GM12878 (cell line): Measurements from ENCODE around the gene MLPH. TPM values are rescaled to one million over a fixed set of nuclear protein-coding genes. Genes with fewer than 3 reads are reported as not detected.

ENCODE experiments used
- ATAC-seq: fragments of 200-7000 bp; cut with Tn5 transposase; 3 replicates; pipeline ENCODE4 v1.9.1; 2020; ENCODE audit warnings: mild to moderate bottlenecking, moderate library complexity
- BruUV-seq: library from RNA; stranded (reverse); fragments of 400-500 nt; replicated peaks from 2 replicates; lab custom pipeline; 2021; lab: Mats Ljungman, UMichigan
- CTCF ChIA-PET: fragments of 300-600 bp; sonication (Branson Sonifier 250); formaldehyde crosslinking; extraction: SDS; loops from one replicate; lab custom pipeline; 2021; ENCODE audit warnings: inconsistent platforms; lab: Yijun Ruan, JAX
- POLR2A ChIA-PET: fragments of 350-600 bp; formaldehyde crosslinking; extraction: SDS; loops from one replicate; lab custom pipeline; 2021; ENCODE audit warnings: inconsistent platforms; lab: Charles Lee
- RAD21 ChIA-PET: fragments of 300-600 bp; sonication (Branson Sonifier 250); formaldehyde crosslinking; loops from one replicate; lab custom pipeline; 2023; ENCODE audit warnings: antibody characterized with exemption; ENCODE audit not compliant: unreplicated experiment; lab: Charles Lee
- SMC1A ChIA-PET: fragments of 300-600 bp; sonication (Branson Sonifier 250); formaldehyde crosslinking; loops from one replicate; lab custom pipeline; 2023; ENCODE audit not compliant: unreplicated experiment, uncharacterized antibody; lab: Charles Lee
- DNase-seq: peaks from one replicate; pipeline ENCODE4 v3.0.0-alpha.2; 2011; ENCODE audit warnings: low read depth, low spot score
- FAIRE-seq: peaks from 3 replicates; lab custom pipeline; 2011; peaks lifted over from hg19 to GRCh38; lab: Jason Lieb, UNC
- H2AFZ ChIP-seq: 2 replicates; pipeline ENCODE4 v1.6.0; 2011; ENCODE audit warnings: low read depth, low read length, control low read depth; ENCODE audit not compliant: control insufficient read depth
- H3K27ac ChIP-seq: 2 replicates; pipeline ENCODE4 v1.5.1; 2011; ENCODE audit warnings: control low read depth; ENCODE audit not compliant: control insufficient read depth, insufficient read depth
- H3K27me3 ChIP-seq, 2 experiments: replicated peaks in 1 of 2; 2 replicates each; pipeline versions ENCODE4 v1.6.0 to v1.6.1; 2011; ENCODE audit warnings: low read length in 1 of 2; ENCODE audit not compliant: control insufficient read depth in 2 of 2, insufficient read depth in 2 of 2
- H3K36me3 ChIP-seq, 2 experiments: 2 replicates each; pipeline ENCODE4 v1.5.1; 2011; ENCODE audit warnings: low read length in 1 of 2; ENCODE audit not compliant: control insufficient read depth in 2 of 2, insufficient read depth in 2 of 2
- H3K4me1 ChIP-seq: 2 replicates; pipeline ENCODE4 v1.6.1; 2011; ENCODE audit warnings: mild to moderate bottlenecking, low read length, moderate library complexity, mixed read lengths; ENCODE audit not compliant: control insufficient read depth, insufficient read depth
- H3K4me2 ChIP-seq: 2 replicates; pipeline ENCODE4 v1.6.0; 2011; ENCODE audit warnings: control low read depth; ENCODE audit not compliant: control insufficient read depth, insufficient read depth
- H3K4me3 ChIP-seq: fragments of 200-600 bp; sonication (generic); 2 replicates; pipeline ENCODE4 v1.5.1; 2016
- H3K79me2 ChIP-seq: 2 replicates; pipeline ENCODE4 v1.6.0; 2011; ENCODE audit warnings: low read length; ENCODE audit not compliant: control insufficient read depth, insufficient read depth
- H3K9ac ChIP-seq: 2 replicates; pipeline ENCODE4 v1.8.0; 2011; ENCODE audit warnings: low read length, control low read depth, mixed read lengths; ENCODE audit not compliant: control insufficient read depth, insufficient read depth
- H3K9me3 ChIP-seq: replicated peaks from 3 replicates; pipeline ENCODE4 v1.5.1; 2011; ENCODE audit warnings: mild to moderate bottlenecking, low read length; ENCODE audit not compliant: control insufficient read depth, insufficient read depth
- H4K20me1 ChIP-seq: 2 replicates; pipeline ENCODE4 v1.6.0; 2011; ENCODE audit not compliant: control insufficient read depth, insufficient read depth
- BMI1 ChIP-seq: fragments of 450-650 bp; IDR thresholded peaks from 2 replicates; pipeline ENCODE4 v1.6.1; 2016; ENCODE audit warnings: mild to moderate bottlenecking, moderate library complexity, borderline replicate concordance
- FOS ChIP-seq: IDR thresholded peaks from 3 replicates; pipeline ENCODE4 v1.6.1; 2011; ENCODE audit warnings: borderline replicate concordance; ENCODE audit not compliant: insufficient read length; ENCODE audit errors: extremely low read depth
- NFYB ChIP-seq: IDR thresholded peaks from 2 replicates; pipeline ENCODE4 v1.6.1; 2011; ENCODE audit warnings: low read depth, mild to moderate bottlenecking, low read length, improper control_type of control experiment, moderate library complexity; ENCODE audit not compliant: insufficient read depth
- PML ChIP-seq: IDR thresholded peaks from 2 replicates; pipeline ENCODE4 v1.6.1; 2012; ENCODE audit warnings: low read length, inconsistent platforms
- SIN3A ChIP-seq: IDR thresholded peaks from 2 replicates; pipeline ENCODE4 v1.6.1; 2012; ENCODE audit warnings: low read depth, low read length, improper control_type of control experiment
- SREBF1 ChIP-seq: IDR thresholded peaks from 2 replicates; pipeline ENCODE4 v1.6.1; 2012; ENCODE audit warnings: mild to moderate bottlenecking, low read length
- SUPT20H ChIP-seq: IDR thresholded peaks from 2 replicates; pipeline ENCODE4 v1.6.1; 2011; ENCODE audit warnings: low read depth, mild to moderate bottlenecking, low read length, moderate library complexity, borderline replicate concordance; ENCODE audit not compliant: control insufficient read depth
- YBX1 ChIP-seq: fragments of 450-650 bp; IDR thresholded peaks from 2 replicates; pipeline ENCODE4 v1.6.1; 2016; ENCODE audit warnings: antibody characterized with exemption
- ZNF217 ChIP-seq: fragments of 450-650 bp; IDR thresholded peaks from 2 replicates; pipeline ENCODE4 v1.6.1; 2017; ENCODE audit warnings: antibody characterized with exemption, mild to moderate bottlenecking
- WGBS: methylation state at CpG from one replicate; pipeline ENCODE4 v1.1.6; 2016; ENCODE audit warnings: low lambda C conversion rate; ENCODE audit not compliant: insufficient replicate concordance, insufficient coverage; ENCODE audit errors: missing lambda C conversion rate; 5-methylcytosine and 5-hydroxymethylcytosine counted together
- in situ Hi-C: fragments of 300-500 bp; cut with MboI; formaldehyde crosslinking; loops from 9 replicates; pipeline ENCODE4 v1.14.3; 2018; ENCODE audit warnings: mixed read lengths
- intact Hi-C: fragments of 100-400 bp; cut with micrococcal nuclease; formaldehyde crosslinking; loops from one replicate; pipeline ENCODE4 v1.14.2; 2022; ENCODE audit not compliant: unreplicated experiment
- polyA plus RNA-seq, 11 experiments: library from polyadenylated mRNA; depleted of rRNA in 4 of 11; unstranded in 6 of 11; stranded (reverse) in 5 of 11; fragments of >200 nt; fragmentation: Nextera tagmentation in 4 of 11; fragmentation: Illumina TruSeq in 1 of 11; extraction: Ambion mirVana in 4 of 11; extraction: Trizol in 1 of 11; gene quantifications; 1 replicate in 1 of 11; 2 replicates in 10 of 11; pipeline versions ENCODE4 v1.2.1 to v1.2.3, GENCODE V29; 2011 to 2016; ENCODE audit warnings: inconsistent platforms in 2 of 11, missing spikeins in 2 of 11, low read depth in 1 of 11
- total RNA-seq, 4 experiments: library from RNA; depleted of rRNA in 3 of 4; stranded (reverse); fragments of >200 nt in 3 of 4; fragmentation: Illumina TruSeq in 1 of 4; extraction: Trizol in 1 of 4; gene quantifications; 2 replicates each; pipeline versions ENCODE4 v1.2.1 to v1.2.3, GENCODE V29; 2013 to 2021
- TF ChIP-seq, protein P1 (sequence below): IDR thresholded peaks from 2 replicates; pipeline ENCODE4 v1.6.1; 2011; ENCODE audit warnings: borderline replicate concordance, low read depth, mild to moderate bottlenecking, moderate library complexity, low read length; ENCODE audit not compliant: insufficient read depth, poor library complexity, severe bottlenecking
- TF ChIP-seq, protein P2 (sequence below): fragments of 450-650 bp; IDR thresholded peaks from 2 replicates; pipeline ENCODE4 v1.6.1; 2017; ENCODE audit warnings: mild to moderate bottlenecking, moderate library complexity

Gene MLPH
- total and polyA plus RNA-seq, 10 of the 15 experiments (the other 5 are each of a cell fraction or from before 2014, with no cell fraction given) = 0.16 to 0.85 TPM; not detected in 8

DNA sequence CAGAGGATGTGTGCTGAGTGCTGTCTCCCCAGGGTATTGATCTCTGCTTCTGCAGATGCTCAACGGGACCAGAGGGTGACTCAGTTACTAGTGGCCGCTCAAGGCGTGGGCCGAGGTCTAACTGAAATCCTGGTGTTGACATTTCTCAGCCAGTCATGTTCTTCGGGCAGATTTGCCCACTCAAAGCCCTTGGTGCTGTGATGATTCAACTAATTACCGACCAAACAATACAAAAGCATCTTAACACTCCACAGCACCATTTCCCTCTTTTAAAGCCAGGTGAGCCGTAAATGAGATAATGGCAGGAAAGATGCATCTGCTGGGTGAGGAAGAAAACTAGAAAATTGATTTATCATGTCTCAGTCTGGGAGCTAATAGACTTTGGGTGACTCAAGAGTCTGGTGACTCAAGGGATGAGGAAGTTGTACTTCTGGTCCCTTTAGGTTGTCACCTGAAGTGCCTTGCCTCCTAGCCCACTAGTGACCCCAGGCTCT lies 46.7 kb downstream of the MLPH start:
- Histone ChIP-seq H3K27ac (no peak overlapping the region), H3K4me2 (no peak overlapping the region), H3K27me3 (peaks cover 0 to 3% of the 10 kb centered on the region in 2 experiments; a peak in 1 of 4 replicates), H3K36me3 (no peaks in the 10 kb centered on the region), H2AFZ (no peak overlapping the region), H3K9me3 (no peaks in the 10 kb centered on the region; the same call in 2 of the 3 replicates), H3K4me1 (peaks cover 16% of the 10 kb centered on the region), H3K9ac (no peak overlapping the region), H3K4me3 (no peak overlapping the region), H3K79me2 (no peaks in the 10 kb centered on the region), H4K20me1 (no peaks in the 10 kb centered on the region)
- POLR2A ChIA-PET = interaction anchor here (0.6 kb wide), 1 partner anchor 1440 kb away, joined by 6 read pairs; no protein-coding TSS in a partner anchor
- BruUV-seq = no TSS peak
- no peak for FAIRE-seq
- CTCF ChIA-PET = interaction anchor here (1.0 to 3.2 kb wide), 4 partner anchors 13 to 138 kb away, joined by 3 to 13 read pairs (median 8); no protein-coding TSS in a partner anchor
- SMC1A ChIA-PET = interaction anchor here (0.6 to 2.1 kb wide), 4 partner anchors 15 to 24 kb away, joined by 3 to 11 read pairs (median 4); no protein-coding TSS in a partner anchor
- RAD21 ChIA-PET = interaction anchor here (1.0 to 1.6 kb wide), 3 partner anchors 12 to 38 kb away, joined by 3 to 4 read pairs (median 3); no protein-coding TSS in a partner anchor
- 6% methylated on average over 7 of the region's 7 CpGs for WGBS
- no peak for TF ChIP-seq SIN3A
- no peak for TF ChIP-seq YBX1
- no peak for TF ChIP-seq PML
- TF ChIP-seq SREBF1 = no peak
- no peak for TF ChIP-seq ZNF217
- TF ChIP-seq BMI1 = no peak
- DNase-seq = no peak
- intact Hi-C loops (no loop called here), in situ Hi-C loops (no loop called here)
- ATAC-seq = no peak

DNA sequence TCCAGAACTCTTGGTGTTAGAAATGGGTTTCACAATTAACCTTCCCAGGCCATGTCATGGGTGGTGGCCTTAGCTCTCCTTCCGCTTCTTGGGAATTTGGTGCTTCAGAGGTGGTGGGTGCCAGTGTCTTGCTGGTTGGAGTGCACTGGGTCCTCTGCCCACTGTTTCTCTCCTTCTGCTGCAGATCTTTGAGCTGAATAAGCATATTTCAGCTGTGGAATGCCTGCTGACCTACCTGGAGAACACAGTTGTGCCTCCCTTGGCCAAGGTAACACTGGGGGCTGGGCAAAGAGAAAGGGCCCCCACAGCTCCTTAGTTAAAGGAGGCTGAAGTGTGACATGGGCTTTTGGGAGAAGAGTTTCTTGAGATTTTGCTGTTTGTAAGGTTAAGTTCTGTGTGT lies 47.3 kb downstream of the MLPH start:
- in situ Hi-C loops = no loop called here
- WGBS = 91% methylated on average over 1 of the region's 1 CpG
- CTCF ChIA-PET = interaction anchor here (0.5 to 3.2 kb wide), 5 partner anchors 22 to 857 kb away, joined by 3 to 13 read pairs (median 3); no protein-coding TSS in a partner anchor
- Histone ChIP-seq H3K27me3 (peaks cover 0 to 3% of the 10 kb centered on the region in 2 experiments; a peak in 1 of 4 replicates), H3K4me3 (no peak overlapping the region), H3K4me1 (peaks cover 10% of the 10 kb centered on the region), H4K20me1 (no peaks in the 10 kb centered on the region), H2AFZ (no peak overlapping the region), H3K79me2 (no peaks in the 10 kb centered on the region), H3K4me2 (no peak overlapping the region), H3K27ac (no peak overlapping the region), H3K36me3 (no peaks in the 10 kb centered on the region), H3K9ac (no peak overlapping the region), H3K9me3 (no peaks in the 10 kb centered on the region; the same call in 2 of the 3 replicates)
- POLR2A ChIA-PET = no interaction called here
- no peak for ATAC-seq
- no peak for FAIRE-seq
- RAD21 ChIA-PET = interaction anchor here (1.0 to 1.6 kb wide), 3 partner anchors 12 to 37 kb away, joined by 3 to 4 read pairs (median 3); no protein-coding TSS in a partner anchor
- SMC1A ChIA-PET = interaction anchor here (0.6 to 1.4 kb wide), 3 partner anchors 14 to 23 kb away, joined by 3 to 4 read pairs (median 4); no protein-coding TSS in a partner anchor
- DNase-seq = no peak
- TF ChIP-seq FOS (no peak), NFYB (no peak), SUPT20H (no peak)
- TF ChIP-seq, protein P1, sequence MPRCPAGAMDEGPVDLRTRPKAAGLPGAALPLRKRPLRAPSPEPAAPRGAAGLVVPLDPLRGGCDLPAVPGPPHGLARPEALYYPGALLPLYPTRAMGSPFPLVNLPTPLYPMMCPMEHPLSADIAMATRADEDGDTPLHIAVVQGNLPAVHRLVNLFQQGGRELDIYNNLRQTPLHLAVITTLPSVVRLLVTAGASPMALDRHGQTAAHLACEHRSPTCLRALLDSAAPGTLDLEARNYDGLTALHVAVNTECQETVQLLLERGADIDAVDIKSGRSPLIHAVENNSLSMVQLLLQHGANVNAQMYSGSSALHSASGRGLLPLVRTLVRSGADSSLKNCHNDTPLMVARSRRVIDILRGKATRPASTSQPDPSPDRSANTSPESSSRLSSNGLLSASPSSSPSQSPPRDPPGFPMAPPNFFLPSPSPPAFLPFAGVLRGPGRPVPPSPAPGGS = no peak
- TF ChIP-seq, protein P2, sequence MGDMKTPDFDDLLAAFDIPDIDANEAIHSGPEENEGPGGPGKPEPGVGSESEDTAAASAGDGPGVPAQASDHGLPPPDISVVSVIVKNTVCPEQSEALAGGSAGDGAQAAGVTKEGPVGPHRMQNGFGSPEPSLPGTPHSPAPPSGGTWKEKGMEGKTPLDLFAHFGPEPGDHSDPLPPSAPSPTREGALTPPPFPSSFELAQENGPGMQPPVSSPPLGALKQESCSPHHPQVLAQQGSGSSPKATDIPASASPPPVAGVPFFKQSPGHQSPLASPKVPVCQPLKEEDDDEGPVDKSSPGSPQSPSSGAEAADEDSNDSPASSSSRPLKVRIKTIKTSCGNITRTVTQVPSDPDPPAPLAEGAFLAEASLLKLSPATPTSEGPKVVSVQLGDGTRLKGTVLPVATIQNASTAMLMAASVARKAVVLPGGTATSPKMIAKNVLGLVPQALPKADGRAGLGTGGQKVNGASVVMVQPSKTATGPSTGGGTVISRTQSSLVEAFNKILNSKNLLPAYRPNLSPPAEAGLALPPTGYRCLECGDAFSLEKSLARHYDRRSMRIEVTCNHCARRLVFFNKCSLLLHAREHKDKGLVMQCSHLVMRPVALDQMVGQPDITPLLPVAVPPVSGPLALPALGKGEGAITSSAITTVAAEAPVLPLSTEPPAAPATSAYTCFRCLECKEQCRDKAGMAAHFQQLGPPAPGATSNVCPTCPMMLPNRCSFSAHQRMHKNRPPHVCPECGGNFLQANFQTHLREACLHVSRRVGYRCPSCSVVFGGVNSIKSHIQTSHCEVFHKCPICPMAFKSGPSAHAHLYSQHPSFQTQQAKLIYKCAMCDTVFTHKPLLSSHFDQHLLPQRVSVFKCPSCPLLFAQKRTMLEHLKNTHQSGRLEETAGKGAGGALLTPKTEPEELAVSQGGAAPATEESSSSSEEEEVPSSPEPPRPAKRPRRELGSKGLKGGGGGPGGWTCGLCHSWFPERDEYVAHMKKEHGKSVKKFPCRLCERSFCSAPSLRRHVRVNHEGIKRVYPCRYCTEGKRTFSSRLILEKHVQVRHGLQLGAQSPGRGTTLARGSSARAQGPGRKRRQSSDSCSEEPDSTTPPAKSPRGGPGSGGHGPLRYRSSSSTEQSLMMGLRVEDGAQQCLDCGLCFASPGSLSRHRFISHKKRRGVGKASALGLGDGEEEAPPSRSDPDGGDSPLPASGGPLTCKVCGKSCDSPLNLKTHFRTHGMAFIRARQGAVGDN = no peak
- intact Hi-C loops = no loop called here
- BruUV-seq = no TSS peak
